HepG2 (cell line): Measurements from ENCODE around the gene RASAL1. TPM values are rescaled to one million over a fixed set of nuclear protein-coding genes. Genes with fewer than 3 reads are reported as not detected.

Source experiments
- DMTF1 ChIP-seq: sonication (generic); formaldehyde crosslinking; IDR thresholded peaks from 2 replicates; pipeline ENCODE4 v1.4.0; 2020; ENCODE audit warnings: mild to moderate bottlenecking, missing genetic modification reagents
- DNMT3B ChIP-seq: conservative IDR thresholded peaks from 2 replicates; pipeline ENCODE4 v1.6.1; 2016; ENCODE audit warnings: missing biosample characterization, control low read depth
- HDAC1 ChIP-seq: sonication (generic); formaldehyde crosslinking; IDR thresholded peaks from 2 replicates; pipeline ENCODE4 v1.5.1; 2020; ENCODE audit warnings: mild to moderate bottlenecking, missing genetic modification reagents
- HNF4G ChIP-seq, 2 experiments: sonication (generic) in 1 of 2; formaldehyde crosslinking in 1 of 2; IDR thresholded peaks; 2 replicates each; pipeline versions ENCODE4 v1.4.0 to v1.6.1; 2011 to 2020; ENCODE audit warnings: borderline replicate concordance in 2 of 2, low read depth in 2 of 2, mild to moderate bottlenecking in 2 of 2, low read length in 1 of 2, missing genetic modification reagents in 1 of 2, moderate library complexity in 1 of 2
- IKZF4 ChIP-seq: sonication (generic); formaldehyde crosslinking; IDR thresholded peaks from 2 replicates; pipeline ENCODE4 v1.5.1; 2020; ENCODE audit warnings: borderline replicate concordance, mild to moderate bottlenecking, low read depth, missing genetic modification reagents; ENCODE audit errors: not compliant biosample characterization
- KDM4B ChIP-seq: sonication (generic); formaldehyde crosslinking; IDR thresholded peaks from 2 replicates; pipeline ENCODE4 v1.4.0; 2020; ENCODE audit warnings: missing genetic modification reagents
- PTBP1 ChIP-seq: fragments of 200-400 bp; formaldehyde crosslinking; IDR thresholded peaks from 2 replicates; pipeline ENCODE4 v1.6.1; 2018; ENCODE audit warnings: low read length, low read depth; ENCODE audit not compliant: poor library complexity, severe bottlenecking
- SRY ChIP-seq: sonication (generic); formaldehyde crosslinking; IDR thresholded peaks from 2 replicates; pipeline ENCODE4 v1.8.0; 2022; ENCODE audit warnings: mild to moderate bottlenecking, missing genetic modification reagents
- ZNF12 ChIP-seq: sonication (generic); formaldehyde crosslinking; IDR thresholded peaks from 2 replicates; pipeline ENCODE4 v1.5.0; 2020; ENCODE audit warnings: missing genetic modification reagents
- ZNF180 ChIP-seq: sonication (generic); formaldehyde crosslinking; IDR thresholded peaks from 2 replicates; pipeline ENCODE4 v1.4.0; 2020; ENCODE audit warnings: low read depth, missing genetic modification reagents, borderline replicate concordance
- ZNF260 ChIP-seq: sonication (generic); formaldehyde crosslinking; IDR thresholded peaks from 2 replicates; pipeline ENCODE4 v1.4.0; 2020; ENCODE audit warnings: missing genetic modification reagents, low read depth, mild to moderate bottlenecking, borderline replicate concordance
- ZNF547 ChIP-seq: sonication (generic); formaldehyde crosslinking; IDR thresholded peaks from 2 replicates; pipeline ENCODE4 v1.5.1; 2020; ENCODE audit warnings: mild to moderate bottlenecking, missing genetic modification reagents
- ZNF850 ChIP-seq: sonication (generic); formaldehyde crosslinking; conservative IDR thresholded peaks from 2 replicates; pipeline ENCODE4 v1.9.0; 2021; ENCODE audit warnings: mild to moderate bottlenecking, missing genetic modification reagents
- ZSCAN21 ChIP-seq: sonication (generic); formaldehyde crosslinking; IDR thresholded peaks from 2 replicates; pipeline ENCODE4 v1.8.0; 2022; ENCODE audit warnings: mild to moderate bottlenecking, missing genetic modification reagents, moderate library complexity, borderline replicate concordance
- polyA plus RNA-seq, 8 experiments: library from polyadenylated mRNA; depleted of rRNA in 3 of 8; stranded (reverse) in 7 of 8; unstranded in 1 of 8; fragments of >200 nt; fragmentation: Illumina TruSeq in 4 of 8; extraction: Trizol in 4 of 8; gene quantifications; 2 replicates each; pipeline versions ENCODE4 v1.2.1 to v1.2.3, GENCODE V29; 2011 to 2016; ENCODE audit warnings: low read depth in 4 of 8, missing spikeins in 1 of 8, mixed read lengths in 1 of 8; ENCODE audit not compliant: insufficient read depth in 1 of 8
- total RNA-seq, 5 experiments: library from RNA; depleted of rRNA; stranded (reverse); fragments of >200 nt; fragmentation: Illumina TruSeq; extraction: Trizol; gene quantifications; 2 replicates each; pipeline ENCODE4 v1.2.3, GENCODE V29; 2016; ENCODE audit warnings: low read depth in 1 of 5
- TF ChIP-seq, protein P1 (sequence below): sonication (generic); formaldehyde crosslinking; IDR thresholded peaks from 2 replicates; pipeline ENCODE4 v1.4.0; 2020; ENCODE audit warnings: mild to moderate bottlenecking, low read depth, missing genetic modification reagents
- TF ChIP-seq, protein P2 (sequence below): sonication (generic); formaldehyde crosslinking; IDR thresholded peaks from 2 replicates; pipeline ENCODE4 v1.4.0; 2020; ENCODE audit warnings: low read depth, mild to moderate bottlenecking, missing genetic modification reagents

Gene RASAL1
- total and polyA plus RNA-seq, 2 of the 13 experiments (the other 11 are each of a cell fraction or from before 2014, with no cell fraction given): not detected

- TF ChIP-seq ZNF180 (CRISPR knock-in tag) (no peak), PTBP1 (no peak), HNF4G (IDR thresholded peaks at IDR 0.05; ENCODE audit: borderline replicate concordance, low read depth, low read length) (no peak), HNF4G (CRISPR knock-in tag; IDR thresholded peaks at IDR 0.05; ENCODE audit: borderline replicate concordance, low read depth) (0 out of 2 replicates have a peak, but pooled peaks have one; percentile 26), ZNF12 (CRISPR knock-in tag) (no peak), HDAC1 (CRISPR knock-in tag) (peak; percentile 42; the same call in 1 of the 2 replicates), IKZF4 (CRISPR knock-in tag) (no peak), KDM4B (CRISPR knock-in tag) (no peak), ZNF547 (CRISPR knock-in tag) (peak; percentile 45; the same call in 1 of the 2 replicates), ZSCAN21 (CRISPR knock-in tag) (0 out of 2 replicates have a peak, but pooled peaks have one; percentile 49), ZNF260 (CRISPR knock-in tag) (no peak), ZNF850 (CRISPR knock-in tag) (no peak), SRY (CRISPR knock-in tag) (no peak), DNMT3B (CRISPR knock-in tag) (no peak), DMTF1 (no peak)
- TF ChIP-seq, protein P1, sequence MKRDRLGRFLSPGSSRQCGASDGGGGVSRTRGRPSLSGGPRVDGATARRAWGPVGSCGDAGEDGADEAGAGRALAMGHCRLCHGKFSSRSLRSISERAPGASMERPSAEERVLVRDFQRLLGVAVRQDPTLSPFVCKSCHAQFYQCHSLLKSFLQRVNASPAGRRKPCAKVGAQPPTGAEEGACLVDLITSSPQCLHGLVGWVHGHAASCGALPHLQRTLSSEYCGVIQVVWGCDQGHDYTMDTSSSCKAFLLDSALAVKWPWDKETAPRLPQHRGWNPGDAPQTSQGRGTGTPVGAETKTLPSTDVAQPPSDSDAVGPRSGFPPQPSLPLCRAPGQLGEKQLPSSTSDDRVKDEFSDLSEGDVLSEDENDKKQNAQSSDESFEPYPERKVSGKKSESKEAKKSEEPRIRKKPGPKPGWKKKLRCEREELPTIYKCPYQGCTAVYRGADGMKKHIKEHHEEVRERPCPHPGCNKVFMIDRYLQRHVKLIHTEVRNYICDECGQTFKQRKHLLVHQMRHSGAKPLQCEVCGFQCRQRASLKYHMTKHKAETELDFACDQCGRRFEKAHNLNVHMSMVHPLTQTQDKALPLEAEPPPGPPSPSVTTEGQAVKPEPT (CRISPR knock-in tag): peak; percentile 79; the same call in 1 of the 2 replicates
- TF ChIP-seq, protein P2, sequence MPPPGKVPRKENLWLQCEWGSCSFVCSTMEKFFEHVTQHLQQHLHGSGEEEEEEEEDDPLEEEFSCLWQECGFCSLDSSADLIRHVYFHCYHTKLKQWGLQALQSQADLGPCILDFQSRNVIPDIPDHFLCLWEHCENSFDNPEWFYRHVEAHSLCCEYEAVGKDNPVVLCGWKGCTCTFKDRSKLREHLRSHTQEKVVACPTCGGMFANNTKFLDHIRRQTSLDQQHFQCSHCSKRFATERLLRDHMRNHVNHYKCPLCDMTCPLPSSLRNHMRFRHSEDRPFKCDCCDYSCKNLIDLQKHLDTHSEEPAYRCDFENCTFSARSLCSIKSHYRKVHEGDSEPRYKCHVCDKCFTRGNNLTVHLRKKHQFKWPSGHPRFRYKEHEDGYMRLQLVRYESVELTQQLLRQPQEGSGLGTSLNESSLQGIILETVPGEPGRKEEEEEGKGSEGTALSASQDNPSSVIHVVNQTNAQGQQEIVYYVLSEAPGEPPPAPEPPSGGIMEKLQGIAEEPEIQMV (CRISPR knock-in tag): peak; percentile 52; the same call in 1 of the 2 replicates
Measured at GRCh38 chr12:113152835-113153814, 17.6 kb upstream of the RASAL1 start (continued).
